Left ventricle myocardium inferior (tissue), 1 donor: ENCODE measurements around the gene AHNAK2. TPM values are rescaled to one million over a fixed set of nuclear protein-coding genes. Genes with fewer than 3 reads are reported as not detected.
A peak's percentile ranks its signal among the peaks of the same experiment; 100 is the strongest.

Experiments used
- DNase-seq: peaks from one replicate; pipeline ENCODE4 v3.0.0-alpha.2; 2020
- H3K27ac ChIP-seq: fragments of 200-600 bp; replicated peaks from 2 replicates; pipeline ENCODE4 v1.8.0; 2021
- H3K27me3 ChIP-seq: fragments of 200-600 bp; 2 replicates; pipeline ENCODE4 v1.8.0; 2021; ENCODE audit warnings: low read depth
- H3K36me3 ChIP-seq: fragments of 200-600 bp; 2 replicates; pipeline ENCODE4 v1.8.0; 2021
- H3K4me1 ChIP-seq: fragments of 200-600 bp; 2 replicates; pipeline ENCODE4 v1.8.0; 2021
- H3K4me3 ChIP-seq: fragments of 200-600 bp; 2 replicates; pipeline ENCODE4 v1.8.0; 2021; ENCODE audit warnings: mild to moderate bottlenecking, moderate library complexity
- H3K9me3 ChIP-seq: fragments of 200-600 bp; replicated peaks from 2 replicates; pipeline ENCODE4 v1.8.0; 2021
- intact Hi-C: fragments of 100-400 bp; cut with micrococcal nuclease; formaldehyde crosslinking; loops from one replicate; pipeline ENCODE4 v1.11.0; 2022
- total RNA-seq: library from RNA; stranded (reverse); fragmentation: NEBNext Ultra II Directional; extraction: Animal tissue kit (Norgen Biotek cat#: 25700); gene quantifications from one replicate; pipeline ENCODE4 v1.2.1, GENCODE V29; 2021
- TF ChIP-seq, protein P1 (sequence below): fragments of 200-600 bp; IDR thresholded peaks from 2 replicates; pipeline ENCODE4 v1.8.0; 2021; ENCODE audit warnings: antibody characterized with exemption, mild to moderate bottlenecking, borderline replicate concordance
- donor health status: DM: no; HTN: yes; CAD: no; lungs with severe emphysema.

AHNAK2 gene
- total RNA-seq, 1 donor from 2014 or later = 2.5 TPM

DNA sequence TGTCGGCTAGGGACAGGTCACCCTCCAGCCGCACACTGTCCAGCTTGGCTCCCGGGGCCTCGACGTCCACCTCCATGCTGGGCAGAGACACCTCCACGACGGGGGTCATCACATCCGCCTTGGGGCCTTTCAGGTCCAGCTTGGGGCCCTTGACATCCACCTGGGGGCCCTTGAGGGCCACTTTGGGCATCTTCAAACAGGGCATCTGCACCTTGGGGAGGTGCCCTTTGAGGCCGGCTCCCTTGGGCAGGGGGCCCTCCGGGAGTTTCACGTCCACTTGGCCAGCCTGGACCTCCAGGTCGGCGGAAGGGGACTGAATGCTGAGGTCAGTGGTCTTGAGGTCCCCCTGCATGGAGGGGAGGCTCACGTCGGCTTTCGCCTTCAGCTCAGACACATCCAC is 35.6 kb downstream of the AHNAK2 start:
- Histone ChIP-seq H3K27me3 (peaks cover 30% of the 10 kb centered on the region), H3K4me3 (no peak overlapping the region), H3K4me1 (no peaks in the 10 kb centered on the region), H3K27ac (no peak overlapping the region), H3K9me3 (no peaks in the 10 kb centered on the region), H3K36me3 (no peaks in the 10 kb centered on the region)
- TF ChIP-seq, protein P1, sequence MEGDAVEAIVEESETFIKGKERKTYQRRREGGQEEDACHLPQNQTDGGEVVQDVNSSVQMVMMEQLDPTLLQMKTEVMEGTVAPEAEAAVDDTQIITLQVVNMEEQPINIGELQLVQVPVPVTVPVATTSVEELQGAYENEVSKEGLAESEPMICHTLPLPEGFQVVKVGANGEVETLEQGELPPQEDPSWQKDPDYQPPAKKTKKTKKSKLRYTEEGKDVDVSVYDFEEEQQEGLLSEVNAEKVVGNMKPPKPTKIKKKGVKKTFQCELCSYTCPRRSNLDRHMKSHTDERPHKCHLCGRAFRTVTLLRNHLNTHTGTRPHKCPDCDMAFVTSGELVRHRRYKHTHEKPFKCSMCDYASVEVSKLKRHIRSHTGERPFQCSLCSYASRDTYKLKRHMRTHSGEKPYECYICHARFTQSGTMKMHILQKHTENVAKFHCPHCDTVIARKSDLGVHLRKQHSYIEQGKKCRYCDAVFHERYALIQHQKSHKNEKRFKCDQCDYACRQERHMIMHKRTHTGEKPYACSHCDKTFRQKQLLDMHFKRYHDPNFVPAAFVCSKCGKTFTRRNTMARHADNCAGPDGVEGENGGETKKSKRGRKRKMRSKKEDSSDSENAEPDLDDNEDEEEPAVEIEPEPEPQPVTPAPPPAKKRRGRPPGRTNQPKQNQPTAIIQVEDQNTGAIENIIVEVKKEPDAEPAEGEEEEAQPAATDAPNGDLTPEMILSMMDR = no peak
- intact Hi-C loops = no loop called here
- DNase-seq = no peak

DNA sequence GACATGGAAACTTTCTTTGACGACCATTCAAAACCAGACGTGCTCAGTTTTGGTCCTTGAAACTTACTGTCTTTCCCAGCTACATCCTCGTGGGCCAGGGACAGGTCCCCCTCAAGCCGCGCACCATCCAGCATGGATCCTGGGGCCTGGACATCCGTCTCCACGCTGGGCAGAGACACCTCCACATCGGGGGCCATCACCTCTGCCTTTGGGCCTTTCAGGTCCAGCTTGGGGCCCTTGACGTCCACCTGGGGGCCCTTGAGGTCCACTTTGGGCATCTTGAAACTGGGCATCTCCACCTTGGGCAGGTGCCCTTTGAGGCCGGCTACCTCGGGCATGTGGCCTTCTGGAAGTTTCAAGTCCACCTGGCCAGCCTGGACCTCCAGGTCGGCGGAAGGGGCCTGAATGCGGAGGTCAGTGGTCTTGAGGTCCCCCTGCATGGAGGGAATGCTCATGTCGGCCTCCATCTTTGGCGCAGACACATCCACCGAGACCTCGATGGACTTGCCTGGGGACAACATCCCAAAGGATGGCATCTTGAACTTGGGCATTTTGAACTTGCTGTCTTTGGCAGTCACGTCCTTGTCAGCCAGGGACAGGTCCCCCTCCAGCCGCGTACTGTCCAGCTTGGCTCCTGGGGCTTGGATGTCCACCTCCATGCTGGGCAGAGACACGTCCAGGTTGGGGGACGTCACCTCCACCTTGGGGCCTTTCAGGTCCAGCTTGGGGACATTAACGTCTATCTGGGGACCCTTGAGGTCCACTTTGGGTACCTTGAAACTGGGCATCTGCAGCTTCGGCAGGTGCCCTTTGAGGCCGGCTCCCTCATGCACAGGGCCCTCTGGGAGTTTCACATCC is 36.4 kb downstream of the AHNAK2 start:
- Histone ChIP-seq H3K27me3 (peaks cover 36% of the 10 kb centered on the region), H3K9me3 (no peaks in the 10 kb centered on the region), H3K4me3 (no peak overlapping the region), H3K36me3 (no peaks in the 10 kb centered on the region), H3K4me1 (no peaks in the 10 kb centered on the region), H3K27ac (no peak overlapping the region)
- TF ChIP-seq, protein P1 = no peak
- DNase-seq = peak; percentile 11
- intact Hi-C loops = no loop called here

DNA sequence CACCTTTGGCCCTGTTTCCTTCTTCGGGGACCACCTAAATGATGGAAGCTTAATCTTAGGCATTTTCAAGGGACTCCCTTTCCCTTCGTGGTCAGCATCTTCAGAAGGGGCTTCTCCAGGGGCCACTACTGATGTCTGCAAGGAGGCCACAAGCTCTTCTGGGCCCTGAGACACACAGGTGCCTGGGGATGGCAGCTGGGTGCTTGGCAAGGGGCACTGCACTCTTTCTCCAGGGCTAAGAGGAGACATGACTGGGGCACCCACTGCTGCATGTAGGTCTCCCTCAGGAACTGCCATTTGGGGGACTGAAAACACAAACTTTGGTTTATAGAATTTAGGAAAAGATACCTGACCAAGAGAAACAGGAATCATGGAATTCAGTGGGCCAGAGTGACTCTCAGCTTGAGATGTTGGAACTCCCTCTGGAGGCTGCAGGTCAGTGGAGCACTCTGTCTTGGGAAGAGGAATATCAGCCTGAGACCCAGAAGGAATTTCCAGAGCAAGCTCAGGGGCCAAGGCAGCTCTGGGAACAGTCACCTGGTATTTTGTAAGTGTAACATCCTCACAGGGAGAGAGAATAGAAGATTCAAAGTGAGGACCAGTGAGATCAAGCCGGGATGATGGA is 37.5 kb downstream of the AHNAK2 start:
- no peak for DNase-seq
- H3K4me3 ChIP-seq = no peak overlapping the region
- intact Hi-C loops = no loop called here
- H3K27me3 ChIP-seq = peaks cover 45% of the 10 kb centered on the region
- no peak overlapping the region for H3K27ac ChIP-seq
- no peaks in the 10 kb centered on the region for H3K4me1 ChIP-seq
- H3K36me3 ChIP-seq = no peaks in the 10 kb centered on the region
- TF ChIP-seq, protein P1 = no peak
- no peaks in the 10 kb centered on the region for H3K9me3 ChIP-seq

DNA sequence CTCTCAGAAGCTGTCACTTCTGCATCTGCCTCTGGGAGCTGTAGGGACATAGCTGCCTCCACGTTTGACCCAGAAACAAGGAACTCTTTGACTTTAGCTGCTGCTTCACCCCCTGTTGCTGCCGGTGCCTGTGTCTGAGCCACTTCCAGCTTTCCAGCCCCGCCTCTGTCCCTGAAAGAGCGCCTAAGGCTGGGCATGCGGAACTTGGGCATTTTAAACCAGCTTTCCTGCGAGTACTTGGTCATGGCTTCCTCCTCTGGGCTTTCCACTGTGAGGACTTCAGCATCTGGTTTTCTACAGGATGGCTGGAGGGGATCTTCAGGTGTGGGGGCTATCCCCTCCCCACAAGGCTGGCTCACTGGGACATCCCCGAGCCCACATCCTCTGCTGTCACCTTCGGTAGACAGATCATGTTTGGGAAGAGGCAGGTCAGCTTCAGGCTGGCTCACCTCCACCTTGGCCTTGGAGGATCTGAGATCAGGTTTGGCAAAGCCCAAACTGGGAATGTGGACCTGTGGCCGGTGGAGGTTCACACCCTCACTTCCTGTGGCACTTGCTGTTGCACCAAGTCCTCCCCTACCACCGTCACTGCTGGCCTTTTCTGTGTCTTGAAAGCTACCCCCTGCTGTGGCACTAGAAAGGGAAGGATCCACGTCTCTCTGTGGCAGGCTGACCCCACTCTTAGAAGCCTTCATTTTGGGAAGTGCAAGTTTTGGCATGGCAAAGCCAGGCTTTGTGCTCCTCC is 38.3 kb downstream of the AHNAK2 start:
- Histone ChIP-seq H3K27me3 (peaks cover 51% of the 10 kb centered on the region), H3K36me3 (no peaks in the 10 kb centered on the region), H3K4me1 (no peaks in the 10 kb centered on the region), H3K4me3 (no peak overlapping the region), H3K9me3 (no peaks in the 10 kb centered on the region), H3K27ac (no peak overlapping the region)
- TF ChIP-seq, protein P1 = no peak
- intact Hi-C loops = no loop called here
- DNase-seq = peak; percentile 11

DNA sequence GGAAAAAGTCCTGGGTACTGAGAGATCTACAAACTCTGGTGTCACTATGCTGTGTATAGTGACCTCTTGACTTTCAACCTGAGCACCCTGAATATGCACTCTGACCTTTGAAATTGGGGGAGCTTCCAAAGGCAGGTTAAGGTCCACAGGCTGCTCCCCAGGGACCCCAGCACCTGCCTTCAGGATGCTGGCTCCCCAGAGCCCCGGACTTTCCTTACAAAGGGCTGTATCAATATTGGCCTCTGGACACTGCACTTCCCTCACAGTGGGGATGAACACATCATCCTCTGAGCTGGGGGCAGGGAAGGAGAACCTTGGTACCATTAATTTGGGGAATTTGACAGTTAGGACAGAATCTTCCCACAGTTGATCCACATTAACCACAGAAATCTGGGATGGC is 39.2 kb downstream of the AHNAK2 start:
- H3K4me3 ChIP-seq = no peak overlapping the region
- H3K4me1 ChIP-seq = peaks cover 3% of the 10 kb centered on the region
- DNase-seq = no peak
- TF ChIP-seq, protein P1 = no peak
- H3K27me3 ChIP-seq = peaks cover 60% of the 10 kb centered on the region
- intact Hi-C loops = no loop called here
- no peaks in the 10 kb centered on the region for H3K9me3 ChIP-seq
- H3K27ac ChIP-seq = no peak overlapping the region
- H3K36me3 ChIP-seq = no peaks in the 10 kb centered on the region
